Lower leg skin (tissue), 4 donors: ENCODE results near the gene KAT6B. TPM values are rescaled to one million over a fixed set of nuclear protein-coding genes. Genes with fewer than 3 reads are reported as not detected.

Experiments
- DNase-seq, 2 donors: peaks; one replicate each; pipeline ENCODE4 v3.0.0-alpha.2; 2019; ENCODE audit warnings: low spot score in 2 of 2
- H3K4me3 ChIP-seq: fragments of 200-600 bp; sonication (generic); 2 replicates; pipeline ENCODE4 v1.5.1; 2017; ENCODE audit warnings: mild to moderate bottlenecking, low read depth; ENCODE audit not compliant: poor library complexity, severe bottlenecking
- CTCF ChIP-seq, 3 donors: fragments of 450-650 bp; IDR thresholded peaks; one replicate each; pipeline ENCODE4 v1.5.1; 2016; ENCODE audit warnings: antibody characterized with exemption in 3 of 3, mild to moderate bottlenecking in 3 of 3, moderate library complexity in 2 of 3
- POLR2A ChIP-seq, 2 donors: fragments of 450-650 bp; IDR thresholded peaks; one replicate each; pipeline ENCODE4 v1.6.1; 2016 to 2017; ENCODE audit warnings: antibody characterized with exemption in 2 of 2, mild to moderate bottlenecking in 1 of 2, moderate library complexity in 1 of 2
- WGBS, 2 donors: methylation state at CpG; one replicate each; pipeline ENCODE4 v1.1.5; 2018; 5-methylcytosine and 5-hydroxymethylcytosine counted together
- intact Hi-C: fragments of 100-400 bp; cut with DNase I; formaldehyde crosslinking; loops from one replicate; pipeline ENCODE4 v1.15.0; 2023; ENCODE audit warnings: low total_unique reads
- total RNA-seq, 4 donors: library from RNA; depleted of rRNA; stranded (reverse); fragments of >200 nt; gene quantifications; one replicate each; pipeline ENCODE4 v1.1.0, GENCODE V29; 2016

The KAT6B gene
- total RNA-seq, 4 donors from 2014 or later = 17.2 to 40.1 (median 34.5) TPM

- no peak overlapping the region for H3K4me3 ChIP-seq
- WGBS, 2 donors = 80 to 85% methylated on average over 5 of the region's 5 CpGs
- no peak for DNase-seq
- TF ChIP-seq POLR2A (IDR thresholded peaks at IDR 0.05) = no peak
- TF ChIP-seq CTCF (IDR thresholded peaks at IDR 0.05) = no peak
- intact Hi-C loops = no loop called here
These were observed 175.4 kb downstream of the KAT6B start for GRCh38 chr10:75001715-75002350.

GRCh38 chr10:75002351-75002725, 175.9 kb downstream of the KAT6B start:
- no peak overlapping the region for H3K4me3 ChIP-seq
- no peak for DNase-seq
- WGBS, 2 donors = 99% methylated on average over 3 of the region's 3 CpGs
- TF ChIP-seq CTCF (IDR thresholded peaks at IDR 0.05) = no peak
- intact Hi-C loops = no loop called here

- intact Hi-C loops = no loop called here
- DNase-seq = no peak
- 91 to 95% methylated on average over 3 of the region's 3 CpGs for WGBS, 2 donors
- no peak for TF ChIP-seq CTCF (IDR thresholded peaks at IDR 0.05)
- TF ChIP-seq POLR2A (IDR thresholded peaks at IDR 0.05) = no peak
- H3K4me3 ChIP-seq = no peak overlapping the region
These were observed 176.7 kb downstream of the KAT6B start for GRCh38 chr10:75002967-75003594.

GRCh38 chr10:75003891-75004290, 177.5 kb downstream of the KAT6B start:
- no peak for DNase-seq
- 60 to 64% methylated on average over 2 of the region's 2 CpGs for WGBS, 2 donors
- no peak for TF ChIP-seq POLR2A (IDR thresholded peaks at IDR 0.05)
- no peak for TF ChIP-seq CTCF (IDR thresholded peaks at IDR 0.05)
- H3K4me3 ChIP-seq = no peak overlapping the region
- intact Hi-C loops = no loop called here

GRCh38 chr10:75007646-75008045, 181.2 kb downstream of the KAT6B start:
- no peak for DNase-seq
- intact Hi-C loops = no loop called here
- no peak overlapping the region for H3K4me3 ChIP-seq
- no peak for TF ChIP-seq POLR2A (IDR thresholded peaks at IDR 0.05)
- TF ChIP-seq CTCF (IDR thresholded peaks at IDR 0.05) = no peak
- 78 to 90% methylated on average over 2 of the region's 2 CpGs for WGBS, 2 donors

GRCh38 chr10:75008952-75009351, 182.6 kb downstream of the KAT6B start:
- DNase-seq = no peak
- intact Hi-C loops = no loop called here
- TF ChIP-seq CTCF (IDR thresholded peaks at IDR 0.05) (no peak), POLR2A (IDR thresholded peaks at IDR 0.05) (no peak)
- no peak overlapping the region for H3K4me3 ChIP-seq
- WGBS, 2 donors = 77 to 90% methylated on average over 1 of the region's 1 CpG
